Glutamatergic neuron (in vitro differentiated cells): ENCODE results near the gene ADAM17. TPM values are rescaled to one million over a fixed set of nuclear protein-coding genes. Genes with fewer than 3 reads are reported as not detected.
A peak's percentile ranks its signal among the peaks of the same experiment; 100 is the strongest.
"Not testable (repeated sequence)": the region's sequence is repeated elsewhere in the genome, so short reads cannot be mapped to it uniquely, and the experiment has no call there.

Experiments
- DNase-seq: peaks from one replicate; pipeline ENCODE4 v3.0.0; 2022
- H3K27ac Mint-ChIP-seq: one replicate; pipeline ENCODE4 v1.8.0; 2020; ENCODE audit warnings: mild to moderate bottlenecking, mixed read lengths, inconsistent platforms; ENCODE audit not compliant: unreplicated experiment
- H3K27me3 Mint-ChIP-seq: one replicate; pipeline ENCODE4 v1.8.0; 2020; ENCODE audit warnings: mild to moderate bottlenecking, moderate library complexity, mixed read lengths, inconsistent platforms; ENCODE audit not compliant: unreplicated experiment
- H3K36me3 Mint-ChIP-seq: one replicate; pipeline ENCODE4 v1.8.0; 2020; ENCODE audit warnings: mild to moderate bottlenecking, mixed read lengths, inconsistent platforms; ENCODE audit not compliant: unreplicated experiment
- H3K4me1 Mint-ChIP-seq: one replicate; pipeline ENCODE4 v1.8.0; 2020; ENCODE audit warnings: mild to moderate bottlenecking, low read depth, mixed read lengths, inconsistent platforms; ENCODE audit not compliant: unreplicated experiment
- H3K4me3 Mint-ChIP-seq: one replicate; pipeline ENCODE4 v1.8.0; 2020; ENCODE audit warnings: mild to moderate bottlenecking, mixed read lengths, inconsistent platforms; ENCODE audit not compliant: unreplicated experiment
- H3K9me3 Mint-ChIP-seq: one replicate; pipeline ENCODE4 v1.8.0; 2020; ENCODE audit warnings: mild to moderate bottlenecking, moderate library complexity, mixed read lengths, inconsistent platforms; ENCODE audit not compliant: unreplicated experiment
- total RNA-seq: library from RNA; stranded (reverse); fragmentation: NEBNext Ultra II Directional; extraction: Animal tissue kit (Norgen Biotek cat#: 25700); gene quantifications from one replicate; pipeline ENCODE4 v1.2.1, GENCODE V29; 2021; ENCODE audit not compliant: unreplicated experiment
- TF ChIP-seq, protein P1 (sequence below): fragments of 200-600 bp; sonication (generic); IDR thresholded peaks from one replicate; pipeline ENCODE4 v1.5.0; 2021; ENCODE audit not compliant: partially characterized antibody, unreplicated experiment

Gene ADAM17
- total RNA-seq, 1 donor from 2014 or later = 23.8 TPM

DNA sequence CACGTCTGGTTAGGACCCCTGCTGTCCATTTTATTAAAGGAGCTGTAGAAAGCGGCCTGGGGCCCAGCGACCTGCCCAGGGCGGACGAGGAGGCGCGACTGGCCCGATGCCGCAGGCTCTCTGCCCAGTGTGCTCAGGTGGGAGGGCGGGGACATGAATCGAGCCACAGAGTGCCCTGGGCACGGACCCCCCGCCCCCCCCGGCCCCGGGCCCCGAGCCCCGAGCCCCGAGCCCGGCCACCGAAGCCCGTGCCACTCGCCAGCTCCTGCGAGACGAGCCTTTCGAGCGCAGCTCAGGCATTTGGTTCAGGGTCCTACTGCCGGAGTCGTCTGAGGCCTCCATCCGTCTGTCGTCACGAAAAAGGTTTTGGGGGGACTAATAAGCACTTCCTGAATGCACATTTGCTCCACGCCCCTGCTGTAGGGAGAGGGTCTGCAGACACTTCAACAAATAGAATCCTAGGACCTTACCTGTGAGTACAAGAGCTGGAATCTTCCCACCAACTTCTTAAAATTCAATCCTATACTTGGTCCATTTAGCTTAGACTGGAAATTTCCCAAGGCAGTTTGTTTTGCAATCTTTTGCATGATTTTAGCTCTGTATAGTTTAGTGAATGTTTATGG lies 602 bp upstream of the ADAM17 start:
- peak overlapping the region; percentile 97 for H3K27ac Mint-ChIP-seq
- no peak for DNase-seq
- TF ChIP-seq, protein P1, sequence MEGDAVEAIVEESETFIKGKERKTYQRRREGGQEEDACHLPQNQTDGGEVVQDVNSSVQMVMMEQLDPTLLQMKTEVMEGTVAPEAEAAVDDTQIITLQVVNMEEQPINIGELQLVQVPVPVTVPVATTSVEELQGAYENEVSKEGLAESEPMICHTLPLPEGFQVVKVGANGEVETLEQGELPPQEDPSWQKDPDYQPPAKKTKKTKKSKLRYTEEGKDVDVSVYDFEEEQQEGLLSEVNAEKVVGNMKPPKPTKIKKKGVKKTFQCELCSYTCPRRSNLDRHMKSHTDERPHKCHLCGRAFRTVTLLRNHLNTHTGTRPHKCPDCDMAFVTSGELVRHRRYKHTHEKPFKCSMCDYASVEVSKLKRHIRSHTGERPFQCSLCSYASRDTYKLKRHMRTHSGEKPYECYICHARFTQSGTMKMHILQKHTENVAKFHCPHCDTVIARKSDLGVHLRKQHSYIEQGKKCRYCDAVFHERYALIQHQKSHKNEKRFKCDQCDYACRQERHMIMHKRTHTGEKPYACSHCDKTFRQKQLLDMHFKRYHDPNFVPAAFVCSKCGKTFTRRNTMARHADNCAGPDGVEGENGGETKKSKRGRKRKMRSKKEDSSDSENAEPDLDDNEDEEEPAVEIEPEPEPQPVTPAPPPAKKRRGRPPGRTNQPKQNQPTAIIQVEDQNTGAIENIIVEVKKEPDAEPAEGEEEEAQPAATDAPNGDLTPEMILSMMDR = no peak
- no peaks in the 10 kb centered on the region for H3K27me3 Mint-ChIP-seq
- peaks cover 11% of the 10 kb centered on the region for H3K4me1 Mint-ChIP-seq
- peaks cover 7% of the 10 kb centered on the region for H3K9me3 Mint-ChIP-seq
- H3K36me3 Mint-ChIP-seq = no peaks in the 10 kb centered on the region
- peak overlapping the region; percentile 95 for H3K4me3 Mint-ChIP-seq

- Mint-ChIP-seq H3K27me3 (no peaks in the 10 kb centered on the region), H3K36me3 (no peaks in the 10 kb centered on the region), H3K4me3 (peak overlapping the region; percentile 97), H3K9me3 (peaks cover 5% of the 10 kb centered on the region), H3K27ac (peak overlapping the region; percentile 89), H3K4me1 (peaks cover 8% of the 10 kb centered on the region)
- DNase-seq = no peak
- TF ChIP-seq, protein P1 = no peak
Observed at GRCh38 chr2:9554921-9555296, 721 bp downstream of the ADAM17 start.

- TF ChIP-seq, protein P1 = no peak
- H3K4me1 Mint-ChIP-seq = peaks cover 8% of the 10 kb centered on the region
- no peak overlapping the region for H3K27ac Mint-ChIP-seq
- H3K27me3 Mint-ChIP-seq = no peaks in the 10 kb centered on the region
- peaks cover 7% of the 10 kb centered on the region for H3K9me3 Mint-ChIP-seq
- no peak for DNase-seq
- no peak overlapping the region for H3K4me3 Mint-ChIP-seq
- H3K36me3 Mint-ChIP-seq = no peaks in the 10 kb centered on the region
Observed at GRCh38 chr2:9552219-9553178, 3.1 kb downstream of the ADAM17 start.

DNA sequence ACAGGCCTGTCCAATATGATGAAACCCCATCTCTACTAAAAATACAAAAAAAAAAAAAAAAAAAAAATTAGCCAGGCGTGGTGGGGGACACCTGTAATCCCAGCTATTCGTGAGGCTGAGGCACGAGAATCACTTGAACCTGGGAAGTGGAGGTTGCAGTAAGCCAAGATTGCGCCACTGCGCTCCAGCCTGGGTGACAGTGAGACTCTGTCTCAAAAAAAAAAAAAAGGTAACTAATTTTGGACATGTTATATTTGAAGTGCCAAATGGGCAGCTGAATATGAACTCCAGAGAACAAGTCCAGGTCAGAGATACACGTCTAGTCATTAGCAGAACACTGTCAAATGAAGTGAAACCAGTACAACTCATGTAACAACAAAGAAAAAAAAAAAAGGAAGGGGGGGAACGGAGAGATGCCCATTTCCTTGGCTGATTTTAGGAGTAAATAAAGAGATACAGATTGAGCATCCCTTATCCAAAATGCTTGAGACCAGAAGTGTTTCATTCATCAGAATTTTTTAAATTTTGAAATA lies 4.7 kb downstream of the ADAM17 start:
- H3K4me3 Mint-ChIP-seq, H3K27me3 Mint-ChIP-seq, H3K4me1 Mint-ChIP-seq, DNase-seq, H3K9me3 Mint-ChIP-seq, H3K27ac Mint-ChIP-seq, H3K36me3 Mint-ChIP-seq: not testable (repeated sequence)

GRCh38 chr2:9549420-9549819 lies 6.2 kb downstream of the ADAM17 start:
- H3K4me1 Mint-ChIP-seq = peaks cover under 1% of the 10 kb centered on the region
- no peak overlapping the region for H3K27ac Mint-ChIP-seq
- no peak for DNase-seq
- peaks cover 2% of the 10 kb centered on the region for H3K9me3 Mint-ChIP-seq
- no peaks in the 10 kb centered on the region for H3K36me3 Mint-ChIP-seq
- H3K27me3 Mint-ChIP-seq = no peaks in the 10 kb centered on the region
- no peak overlapping the region for H3K4me3 Mint-ChIP-seq
- TF ChIP-seq, protein P1 = no peak
